GM12878 (cell line): ENCODE results near the gene OTX2.

Experiments
- ATF3 ChIP-seq: IDR thresholded peaks from 2 replicates; pipeline ENCODE4 v1.6.1; 2011; ENCODE audit warnings: low read depth, mild to moderate bottlenecking, low read length, moderate library complexity, borderline replicate concordance; ENCODE audit errors: extremely low read depth
- CTCF ChIP-seq, 3 experiments: IDR thresholded peaks in 2 of 3; conservative IDR thresholded peaks in 1 of 3; 2 replicates each; pipeline ENCODE4 v1.5.1; 2011; ENCODE audit warnings: low read depth in 3 of 3, low read length in 3 of 3, mild to moderate bottlenecking in 3 of 3, control low read depth in 2 of 3, moderate library complexity in 2 of 3, inconsistent platforms in 1 of 3, mixed read lengths in 1 of 3; ENCODE audit not compliant: control insufficient read depth in 2 of 3, insufficient read depth in 1 of 3; ENCODE audit errors: extremely low read depth in 1 of 3
- HDAC6 ChIP-seq: fragments of 200-600 bp; sonication (generic); IDR thresholded peaks from one replicate; pipeline ENCODE4 v1.8.0; 2017; ENCODE audit warnings: antibody characterized with exemption; ENCODE audit not compliant: unreplicated experiment
- MYC ChIP-seq: IDR thresholded peaks from 2 replicates; pipeline ENCODE4 v1.6.1; 2011; ENCODE audit warnings: mild to moderate bottlenecking, low read length, moderate library complexity, inconsistent platforms; ENCODE audit not compliant: insufficient read depth, insufficient replicate concordance, insufficient read length, severe bottlenecking
- RFX5 ChIP-seq: IDR thresholded peaks from 2 replicates; pipeline ENCODE4 v1.6.1; 2011; ENCODE audit warnings: low read depth, low read length, improper control_type of control experiment
- SMAD1 ChIP-seq: fragments of 450-650 bp; IDR thresholded peaks from 2 replicates; pipeline ENCODE4 v1.6.1; 2018; ENCODE audit warnings: mild to moderate bottlenecking, low read depth; ENCODE audit not compliant: partially characterized antibody
- YY1 ChIP-seq: IDR thresholded peaks from 2 replicates; pipeline ENCODE4 v1.6.1; 2011; ENCODE audit warnings: low read depth, mild to moderate bottlenecking, low read length
- ZBTB40 ChIP-seq: fragments of 450-650 bp; IDR thresholded peaks from 2 replicates; pipeline ENCODE4 v1.6.1; 2016; ENCODE audit warnings: mild to moderate bottlenecking, moderate library complexity, borderline replicate concordance

GRCh38 chr14:56855891-56856461, 45.7 kb upstream of the OTX2 start:
- TF ChIP-seq CTCF (IDR thresholded peaks at IDR 0.05 in 2 of 3, conservative IDR thresholded peaks at IDR 0.05 in 1 of 3; ENCODE audit: control insufficient read depth in 2 of 3, extremely low read depth in 1 of 3, insufficient read depth in 1 of 3, low read depth in 3 of 3, low read length in 3 of 3) (no peak), SMAD1 (no peak), ZBTB40 (no peak), ATF3 (no peak), HDAC6 (no peak), MYC (no peak), YY1 (no peak), RFX5 (no peak)
